NB4 (cell line): ENCODE data around the gene PCSK2.

ENCODE experiments used
- CTCF ChIP-seq: IDR thresholded peaks from one replicate; pipeline ENCODE4 v1.5.1; 2012; ENCODE audit warnings: low read depth, low read length
- MYC ChIP-seq: IDR thresholded peaks from 2 replicates; pipeline ENCODE4 v1.6.1; 2011; ENCODE audit warnings: low read depth, low read length
- POLR2A ChIP-seq: IDR thresholded peaks from 2 replicates; pipeline ENCODE4 v1.6.1; 2011; ENCODE audit warnings: mild to moderate bottlenecking; ENCODE audit not compliant: insufficient read length; ENCODE audit errors: extremely low read depth

GRCh38 chr20:17436664-17437063, 209.8 kb downstream of the PCSK2 start:
- no peak for TF ChIP-seq CTCF
- no peak for TF ChIP-seq POLR2A
- no peak for TF ChIP-seq MYC
